A204.1 (cell line): ENCODE measurements around the gene FCER2.
A peak's percentile ranks its signal among the peaks of the same experiment; 100 is the strongest.

Experiments used
- FAIRE-seq: peaks from 2 replicates; lab custom pipeline; 2012; peaks lifted over from hg19 to GRCh38; lab: Jason Lieb, UNC

FCER2 gene

GRCh38 chr19:7676854-7677253, 25.1 kb downstream of the FCER2 start, which contains the start of gene MCEMP1:
Gene MCEMP1 (plus strand): TSS chr19:7677090. CDS start chr19:7677121, 31 bp downstream.
- FAIRE-seq = no peak

GRCh38 chr19:7676376-7676775, 25.6 kb downstream of the FCER2 start:
- no peak for FAIRE-seq

- FAIRE-seq = no peak
These were observed 27.6 kb downstream of the FCER2 start for GRCh38 chr19:7674010-7675005.

GRCh38 chr19:7672522-7672921, 29.4 kb downstream of the FCER2 start:
- no peak for FAIRE-seq

- FAIRE-seq = no peak
These were observed 31.1 kb downstream of the FCER2 start for GRCh38 chr19:7670790-7671189.

GRCh38 chr19:7670150-7670783, 31.7 kb downstream of the FCER2 start:
- FAIRE-seq = no peak

GRCh38 chr19:7669641-7670040, 32.3 kb downstream of the FCER2 start:
- no peak for FAIRE-seq

- no peak for FAIRE-seq
These were observed 33.1 kb downstream of the FCER2 start, which contains the start of gene RETN for GRCh38 chr19:7668842-7669241. Gene RETN (plus strand): TSS chr19:7669049. CDS start chr19:7669327, 278 bp downstream.

GRCh38 chr19:7665076-7665475, 36.9 kb downstream of the FCER2 start:
- FAIRE-seq = no peak

- FAIRE-seq = no peak
These were observed 38.2 kb downstream of the FCER2 start for GRCh38 chr19:7663706-7664105.

GRCh38 chr19:7662657-7663056, 39.3 kb downstream of the FCER2 start:
- FAIRE-seq = no peak

GRCh38 chr19:7661744-7662538, 40.0 kb downstream of the FCER2 start:
- no peak for FAIRE-seq

GRCh38 chr19:7658219-7658686, 43.7 kb downstream of the FCER2 start:
- no peak for FAIRE-seq

- no peak for FAIRE-seq
These were observed 44.7 kb downstream of the FCER2 start for GRCh38 chr19:7657131-7657751.

GRCh38 chr19:7655581-7655980, 46.4 kb downstream of the FCER2 start:
- FAIRE-seq = no peak

GRCh38 chr19:7654401-7654800, 47.5 kb downstream of the FCER2 start:
- FAIRE-seq = no peak

- peak; percentile 77 for FAIRE-seq
These were observed 49.8 kb downstream of the FCER2 start for GRCh38 chr19:7652061-7652641.

GRCh38 chr19:7650148-7650547, 51.8 kb downstream of the FCER2 start:
- no peak for FAIRE-seq

GRCh38 chr19:7648265-7649014, 53.5 kb downstream of the FCER2 start:
- no peak for FAIRE-seq

- FAIRE-seq = no peak
These were observed 54.8 kb downstream of the FCER2 start for GRCh38 chr19:7647156-7647555.

- no peak for FAIRE-seq
These were observed 55.6 kb downstream of the FCER2 start for GRCh38 chr19:7646426-7646700.
